GM23338 (cell line): ENCODE results near the gene MUC6. TPM values are rescaled to one million over a fixed set of nuclear protein-coding genes. Genes with fewer than 3 reads are reported as not detected.

ENCODE experiments used
- ATAC-seq: fragments of 200-7000 bp; cut with Tn5 transposase; 3 replicates; pipeline ENCODE4 v1.9.1; 2020
- DNase-seq: peaks from one replicate; pipeline ENCODE4 v3.0.0-alpha.2; 2015; ENCODE audit warnings: low spot score
- H2AFZ ChIP-seq: fragments of 200-600 bp; sonication (generic); 2 replicates; pipeline ENCODE4 v1.8.0; 2016; ENCODE audit warnings: antibody characterized with exemption, mild to moderate bottlenecking, moderate library complexity
- H3F3A ChIP-seq: fragments of 200-600 bp; sonication (generic); replicated peaks from 2 replicates; pipeline ENCODE4 v1.8.0; 2017; ENCODE audit warnings: antibody characterized with exemption, mixed run types, low read depth
- H3K27ac ChIP-seq: fragments of 200-600 bp; sonication (generic); 2 replicates; pipeline ENCODE4 v1.6.1; 2016; ENCODE audit warnings: low read depth
- H3K27me3 ChIP-seq: fragments of 200-600 bp; sonication (generic); 2 replicates; pipeline ENCODE4 v1.8.0; 2016; ENCODE audit warnings: mild to moderate bottlenecking, mixed run types, moderate library complexity; ENCODE audit not compliant: insufficient read depth
- H3K36me3 ChIP-seq: fragments of 200-600 bp; sonication (generic); 2 replicates; pipeline ENCODE4 v1.8.0; 2016; ENCODE audit warnings: mild to moderate bottlenecking; ENCODE audit not compliant: insufficient read depth
- H3K4me1 ChIP-seq: fragments of 200-600 bp; sonication (generic); 2 replicates; pipeline ENCODE4 v1.8.0; 2016; ENCODE audit warnings: mild to moderate bottlenecking, moderate library complexity; ENCODE audit not compliant: insufficient read depth
- H3K4me2 ChIP-seq: fragments of 200-600 bp; sonication (generic); 2 replicates; pipeline ENCODE4 v1.7.1; 2017; ENCODE audit warnings: mixed run types
- H3K4me3 ChIP-seq: fragments of 200-600 bp; sonication (generic); 2 replicates; pipeline ENCODE4 v1.6.1; 2016; ENCODE audit warnings: mixed run types
- H3K79me2 ChIP-seq: fragments of 200-600 bp; sonication (generic); replicated peaks from 2 replicates; pipeline ENCODE4 v1.8.0; 2017; ENCODE audit warnings: mild to moderate bottlenecking; ENCODE audit not compliant: insufficient read depth
- H3K9me2 ChIP-seq: fragments of 200-600 bp; sonication (generic); 2 replicates; pipeline ENCODE4 v1.8.0; 2017; ENCODE audit not compliant: insufficient read depth
- H4K20me1 ChIP-seq: fragments of 200-600 bp; sonication (generic); replicated peaks from 2 replicates; pipeline ENCODE4 v1.8.0; 2017; ENCODE audit warnings: mild to moderate bottlenecking; ENCODE audit not compliant: insufficient read depth
- H3K27ac Mint-ChIP-seq: 2 replicates; pipeline ENCODE4 v1.8.0; 2020; ENCODE audit warnings: inconsistent platforms, mild to moderate bottlenecking, moderate library complexity, mixed read lengths
- H3K27me3 Mint-ChIP-seq: 3 replicates; pipeline ENCODE4 v1.8.0; 2022; ENCODE audit warnings: low read depth, mild to moderate bottlenecking, moderate library complexity, mixed read lengths, inconsistent platforms; ENCODE audit not compliant: insufficient read depth, poor library complexity
- H3K36me3 Mint-ChIP-seq: 3 replicates; pipeline ENCODE4 v1.8.0; 2021; ENCODE audit warnings: low read depth, mild to moderate bottlenecking, inconsistent platforms, moderate library complexity, mixed read lengths
- H3K4me1 Mint-ChIP-seq: 3 replicates; pipeline ENCODE4 v1.8.0; 2020; ENCODE audit warnings: mild to moderate bottlenecking, inconsistent platforms, mixed read lengths
- H3K4me3 Mint-ChIP-seq: 3 replicates; pipeline ENCODE4 v1.8.0; 2021; ENCODE audit warnings: moderate library complexity, mild to moderate bottlenecking, inconsistent platforms, mixed read lengths
- H3K9me3 Mint-ChIP-seq: 3 replicates; pipeline ENCODE4 v1.8.0; 2020; ENCODE audit warnings: moderate library complexity, mild to moderate bottlenecking, inconsistent platforms, mixed read lengths
- CREB1 ChIP-seq: fragments of 250-450 bp; sonication (Bioruptor Pico); IDR thresholded peaks from 2 replicates; pipeline ENCODE4 v1.5.0; 2020; ENCODE audit warnings: low read depth, mild to moderate bottlenecking, moderate library complexity
- EZH2 ChIP-seq: fragments of 200-600 bp; sonication (generic); IDR thresholded peaks from one replicate; pipeline ENCODE4 v1.8.0; 2017; ENCODE audit warnings: antibody characterized with exemption, mild to moderate bottlenecking, low read depth; ENCODE audit not compliant: unreplicated experiment
- EZH2phosphoT487 ChIP-seq: fragments of 200-600 bp; sonication (generic); IDR thresholded peaks from one replicate; pipeline ENCODE4 v1.8.1; 2018; ENCODE audit warnings: antibody characterized with exemption; ENCODE audit not compliant: unreplicated experiment
- JUNB ChIP-seq: IDR thresholded peaks from one replicate; pipeline ENCODE4 v1.6.1; 2016; ENCODE audit warnings: antibody characterized with exemption; ENCODE audit not compliant: unreplicated experiment
- NANOG ChIP-seq: IDR thresholded peaks from 2 replicates; pipeline ENCODE4 v1.6.1; 2016; ENCODE audit warnings: antibody characterized with exemption, borderline replicate concordance
- ZNF114 ChIP-seq: fragments of 250-450 bp; sonication (Bioruptor Pico); IDR thresholded peaks from 2 replicates; pipeline ENCODE4 v1.5.0; 2020; ENCODE audit warnings: mild to moderate bottlenecking, moderate library complexity
- ZNF331 ChIP-seq: fragments of 250-450 bp; sonication (Bioruptor Pico); IDR thresholded peaks from 2 replicates; pipeline ENCODE4 v1.5.0; 2020; ENCODE audit warnings: low read depth, mild to moderate bottlenecking, moderate library complexity
- polyA plus RNA-seq: library from polyadenylated mRNA; unstranded; fragments of >200 nt; fragmentation: Nextera tagmentation; extraction: Ambion mirVana; gene quantifications from 2 replicates; pipeline ENCODE4 v1.2.1, GENCODE V29; 2016
- total RNA-seq: library from RNA; depleted of rRNA; stranded (reverse); fragments of >200 nt; shearing (Covaris generic); gene quantifications from 2 replicates; pipeline ENCODE4 v1.2.3, GENCODE V29; 2014
- TF ChIP-seq, protein P1 (sequence below): IDR thresholded peaks from 2 replicates; pipeline ENCODE4 v1.6.1; 2016; ENCODE audit warnings: antibody characterized with exemption
- TF ChIP-seq, protein P2 (sequence below): IDR thresholded peaks from one replicate; pipeline ENCODE4 v1.6.1; 2018; ENCODE audit warnings: antibody characterized with exemption; ENCODE audit not compliant: unreplicated experiment
- TF ChIP-seq, protein P3 (sequence below): fragments of 250-450 bp; sonication (Bioruptor Pico); IDR thresholded peaks from 2 replicates; pipeline ENCODE4 v1.5.0; 2020; ENCODE audit warnings: mild to moderate bottlenecking, moderate library complexity

Gene MUC6
- total and polyA plus RNA-seq, 2 experiments from 2014 or later = not detected

DNA sequence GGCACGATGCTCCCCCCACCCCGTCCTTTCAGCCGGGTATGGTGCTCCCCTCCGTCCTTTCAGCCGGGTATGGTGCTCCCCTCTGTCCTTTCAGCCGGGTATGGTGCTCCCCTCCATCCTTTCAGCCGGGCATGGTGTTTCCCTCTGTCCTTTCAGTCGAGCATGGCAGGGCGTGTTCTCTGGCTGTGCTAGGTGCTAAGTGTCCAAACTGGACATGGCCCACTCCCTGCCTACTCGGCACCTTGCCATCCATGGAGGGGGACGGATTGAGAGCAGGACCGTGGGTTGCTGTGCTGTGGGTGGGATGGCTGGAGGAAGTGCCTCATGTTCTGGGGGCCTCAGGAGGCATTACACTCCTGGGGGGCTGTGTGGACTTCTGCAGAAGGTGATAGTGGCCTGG is 45.5 kb downstream of the MUC6 start:
- no peak overlapping the region; the same call in 1 of the 2 replicates for H3K27ac Mint-ChIP-seq
- H3K27ac ChIP-seq = no peak overlapping the region

DNA sequence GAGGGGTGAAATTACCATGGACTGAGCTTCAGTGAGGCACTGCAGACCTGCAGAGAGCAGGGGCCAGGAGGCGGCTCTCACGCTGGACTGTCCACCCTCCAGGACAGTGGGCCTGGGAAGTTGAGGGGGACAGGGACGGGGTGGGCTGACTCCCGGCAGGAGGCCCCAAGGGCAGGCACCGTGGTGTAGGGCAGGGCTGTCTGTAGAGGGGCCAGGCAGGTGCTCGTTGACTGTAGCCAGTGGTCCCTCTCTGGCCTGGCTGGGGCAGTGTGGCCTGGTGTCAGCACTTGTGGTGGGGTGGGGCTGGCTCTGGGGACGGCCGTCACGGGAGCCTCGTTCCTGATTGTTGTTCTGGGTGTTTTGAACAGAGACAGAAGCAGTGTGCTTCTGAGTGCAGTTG is 46.4 kb downstream of the MUC6 start:
- Mint-ChIP-seq H3K27me3 (peaks cover 10% of the 10 kb centered on the region), H3K27ac (no peak overlapping the region), H3K9me3 (peaks cover 2% of the 10 kb centered on the region; the same call in 2 of the 3 replicates), H3K36me3 (peaks cover 50% of the 10 kb centered on the region), H3K4me3 (no peak overlapping the region), H3K4me1 (no peaks in the 10 kb centered on the region; the same call in 2 of the 3 replicates)
- no peaks in the 10 kb centered on the region for H3K27me3 ChIP-seq
- TF ChIP-seq JUNB = no peak
- TF ChIP-seq, protein P1, sequence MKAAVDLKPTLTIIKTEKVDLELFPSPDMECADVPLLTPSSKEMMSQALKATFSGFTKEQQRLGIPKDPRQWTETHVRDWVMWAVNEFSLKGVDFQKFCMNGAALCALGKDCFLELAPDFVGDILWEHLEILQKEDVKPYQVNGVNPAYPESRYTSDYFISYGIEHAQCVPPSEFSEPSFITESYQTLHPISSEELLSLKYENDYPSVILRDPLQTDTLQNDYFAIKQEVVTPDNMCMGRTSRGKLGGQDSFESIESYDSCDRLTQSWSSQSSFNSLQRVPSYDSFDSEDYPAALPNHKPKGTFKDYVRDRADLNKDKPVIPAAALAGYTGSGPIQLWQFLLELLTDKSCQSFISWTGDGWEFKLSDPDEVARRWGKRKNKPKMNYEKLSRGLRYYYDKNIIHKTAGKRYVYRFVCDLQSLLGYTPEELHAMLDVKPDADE = no peak
- TF ChIP-seq ZNF331 (CRISPR knock-in tag) = no peak
- TF ChIP-seq EZH2phosphoT487 = no peak
- TF ChIP-seq, protein P2, sequence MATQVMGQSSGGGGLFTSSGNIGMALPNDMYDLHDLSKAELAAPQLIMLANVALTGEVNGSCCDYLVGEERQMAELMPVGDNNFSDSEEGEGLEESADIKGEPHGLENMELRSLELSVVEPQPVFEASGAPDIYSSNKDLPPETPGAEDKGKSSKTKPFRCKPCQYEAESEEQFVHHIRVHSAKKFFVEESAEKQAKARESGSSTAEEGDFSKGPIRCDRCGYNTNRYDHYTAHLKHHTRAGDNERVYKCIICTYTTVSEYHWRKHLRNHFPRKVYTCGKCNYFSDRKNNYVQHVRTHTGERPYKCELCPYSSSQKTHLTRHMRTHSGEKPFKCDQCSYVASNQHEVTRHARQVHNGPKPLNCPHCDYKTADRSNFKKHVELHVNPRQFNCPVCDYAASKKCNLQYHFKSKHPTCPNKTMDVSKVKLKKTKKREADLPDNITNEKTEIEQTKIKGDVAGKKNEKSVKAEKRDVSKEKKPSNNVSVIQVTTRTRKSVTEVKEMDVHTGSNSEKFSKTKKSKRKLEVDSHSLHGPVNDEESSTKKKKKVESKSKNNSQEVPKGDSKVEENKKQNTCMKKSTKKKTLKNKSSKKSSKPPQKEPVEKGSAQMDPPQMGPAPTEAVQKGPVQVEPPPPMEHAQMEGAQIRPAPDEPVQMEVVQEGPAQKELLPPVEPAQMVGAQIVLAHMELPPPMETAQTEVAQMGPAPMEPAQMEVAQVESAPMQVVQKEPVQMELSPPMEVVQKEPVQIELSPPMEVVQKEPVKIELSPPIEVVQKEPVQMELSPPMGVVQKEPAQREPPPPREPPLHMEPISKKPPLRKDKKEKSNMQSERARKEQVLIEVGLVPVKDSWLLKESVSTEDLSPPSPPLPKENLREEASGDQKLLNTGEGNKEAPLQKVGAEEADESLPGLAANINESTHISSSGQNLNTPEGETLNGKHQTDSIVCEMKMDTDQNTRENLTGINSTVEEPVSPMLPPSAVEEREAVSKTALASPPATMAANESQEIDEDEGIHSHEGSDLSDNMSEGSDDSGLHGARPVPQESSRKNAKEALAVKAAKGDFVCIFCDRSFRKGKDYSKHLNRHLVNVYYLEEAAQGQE = no peak
- TF ChIP-seq, protein P3, sequence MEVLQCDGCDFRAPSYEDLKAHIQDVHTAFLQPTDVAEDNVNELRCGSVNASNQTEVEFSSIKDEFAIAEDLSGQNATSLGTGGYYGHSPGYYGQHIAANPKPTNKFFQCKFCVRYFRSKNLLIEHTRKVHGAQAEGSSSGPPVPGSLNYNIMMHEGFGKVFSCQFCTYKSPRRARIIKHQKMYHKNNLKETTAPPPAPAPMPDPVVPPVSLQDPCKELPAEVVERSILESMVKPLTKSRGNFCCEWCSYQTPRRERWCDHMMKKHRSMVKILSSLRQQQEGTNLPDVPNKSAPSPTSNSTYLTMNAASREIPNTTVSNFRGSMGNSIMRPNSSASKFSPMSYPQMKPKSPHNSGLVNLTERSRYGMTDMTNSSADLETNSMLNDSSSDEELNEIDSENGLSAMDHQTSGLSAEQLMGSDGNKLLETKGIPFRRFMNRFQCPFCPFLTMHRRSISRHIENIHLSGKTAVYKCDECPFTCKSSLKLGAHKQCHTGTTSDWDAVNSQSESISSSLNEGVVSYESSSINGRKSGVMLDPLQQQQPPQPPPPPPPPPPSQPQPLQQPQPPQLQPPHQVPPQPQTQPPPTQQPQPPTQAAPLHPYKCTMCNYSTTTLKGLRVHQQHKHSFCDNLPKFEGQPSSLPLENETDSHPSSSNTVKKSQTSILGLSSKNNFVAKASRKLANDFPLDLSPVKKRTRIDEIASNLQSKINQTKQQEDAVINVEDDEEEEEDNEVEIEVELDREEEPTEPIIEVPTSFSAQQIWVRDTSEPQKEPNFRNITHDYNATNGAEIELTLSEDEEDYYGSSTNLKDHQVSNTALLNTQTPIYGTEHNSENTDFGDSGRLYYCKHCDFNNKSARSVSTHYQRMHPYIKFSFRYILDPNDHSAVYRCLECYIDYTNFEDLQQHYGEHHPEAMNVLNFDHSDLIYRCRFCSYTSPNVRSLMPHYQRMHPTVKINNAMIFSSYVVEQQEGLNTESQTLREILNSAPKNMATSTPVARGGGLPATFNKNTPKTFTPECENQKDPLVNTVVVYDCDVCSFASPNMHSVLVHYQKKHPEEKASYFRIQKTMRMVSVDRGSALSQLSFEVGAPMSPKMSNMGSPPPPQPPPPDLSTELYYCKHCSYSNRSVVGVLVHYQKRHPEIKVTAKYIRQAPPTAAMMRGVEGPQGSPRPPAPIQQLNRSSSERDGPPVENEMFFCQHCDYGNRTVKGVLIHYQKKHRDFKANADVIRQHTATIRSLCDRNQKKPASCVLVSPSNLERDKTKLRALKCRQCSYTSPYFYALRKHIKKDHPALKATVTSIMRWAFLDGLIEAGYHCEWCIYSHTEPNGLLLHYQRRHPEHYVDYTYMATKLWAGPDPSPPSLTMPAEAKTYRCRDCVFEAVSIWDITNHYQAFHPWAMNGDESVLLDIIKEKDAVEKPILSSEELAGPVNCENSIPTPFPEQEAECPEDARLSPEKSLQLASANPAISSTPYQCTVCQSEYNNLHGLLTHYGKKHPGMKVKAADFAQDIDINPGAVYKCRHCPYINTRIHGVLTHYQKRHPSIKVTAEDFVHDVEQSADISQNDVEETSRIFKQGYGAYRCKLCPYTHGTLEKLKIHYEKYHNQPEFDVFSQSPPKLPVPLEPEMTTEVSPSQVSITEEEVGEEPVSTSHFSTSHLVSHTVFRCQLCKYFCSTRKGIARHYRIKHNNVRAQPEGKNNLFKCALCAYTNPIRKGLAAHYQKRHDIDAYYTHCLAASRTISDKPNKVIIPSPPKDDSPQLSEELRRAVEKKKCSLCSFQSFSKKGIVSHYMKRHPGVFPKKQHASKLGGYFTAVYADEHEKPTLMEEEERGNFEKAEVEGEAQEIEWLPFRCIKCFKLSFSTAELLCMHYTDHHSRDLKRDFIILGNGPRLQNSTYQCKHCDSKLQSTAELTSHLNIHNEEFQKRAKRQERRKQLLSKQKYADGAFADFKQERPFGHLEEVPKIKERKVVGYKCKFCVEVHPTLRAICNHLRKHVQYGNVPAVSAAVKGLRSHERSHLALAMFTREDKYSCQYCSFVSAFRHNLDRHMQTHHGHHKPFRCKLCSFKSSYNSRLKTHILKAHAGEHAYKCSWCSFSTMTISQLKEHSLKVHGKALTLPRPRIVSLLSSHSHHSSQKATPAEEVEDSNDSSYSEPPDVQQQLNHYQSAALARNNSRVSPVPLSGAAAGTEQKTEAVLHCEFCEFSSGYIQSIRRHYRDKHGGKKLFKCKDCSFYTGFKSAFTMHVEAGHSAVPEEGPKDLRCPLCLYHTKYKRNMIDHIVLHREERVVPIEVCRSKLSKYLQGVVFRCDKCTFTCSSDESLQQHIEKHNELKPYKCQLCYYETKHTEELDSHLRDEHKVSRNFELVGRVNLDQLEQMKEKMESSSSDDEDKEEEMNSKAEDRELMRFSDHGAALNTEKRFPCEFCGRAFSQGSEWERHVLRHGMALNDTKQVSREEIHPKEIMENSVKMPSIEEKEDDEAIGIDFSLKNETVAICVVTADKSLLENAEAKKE (CRISPR knock-in tag) = no peak
- TF ChIP-seq NANOG = no peak
- TF ChIP-seq ZNF114 (CRISPR knock-in tag) = no peak
- TF ChIP-seq EZH2 = no peak
- no peak for TF ChIP-seq CREB1 (CRISPR knock-in tag)
- no peaks in the 10 kb centered on the region for H3K9me2 ChIP-seq
- no peak for ATAC-seq
- no peaks in the 10 kb centered on the region for H4K20me1 ChIP-seq
- H3F3A ChIP-seq = no peaks in the 10 kb centered on the region
- no peaks in the 10 kb centered on the region for H3K79me2 ChIP-seq
- no peak for DNase-seq
- no peak overlapping the region for H3K27ac ChIP-seq
- peaks cover 3% of the 10 kb centered on the region; the same call in 1 of the 2 replicates for H3K36me3 ChIP-seq
- no peaks in the 10 kb centered on the region for H3K4me1 ChIP-seq
- no peak overlapping the region for H2AFZ ChIP-seq
- H3K4me2 ChIP-seq = no peak overlapping the region
- no peak overlapping the region for H3K4me3 ChIP-seq

More for the DNA sequence above, 45.5 kb downstream of the MUC6 start:
- Histone ChIP-seq H3K27me3 (no peaks in the 10 kb centered on the region), H3K9me2 (no peaks in the 10 kb centered on the region), H3F3A (no peaks in the 10 kb centered on the region), H3K4me2 (no peak overlapping the region), H4K20me1 (no peaks in the 10 kb centered on the region), H2AFZ (no peak overlapping the region), H3K4me1 (no peaks in the 10 kb centered on the region), H3K79me2 (no peaks in the 10 kb centered on the region), H3K36me3 (peaks cover 3% of the 10 kb centered on the region; the same call in 1 of the 2 replicates), H3K4me3 (no peak overlapping the region)
- Mint-ChIP-seq H3K4me1 (peaks cover 2% of the 10 kb centered on the region; the same call in 1 of the 3 replicates), H3K9me3 (peaks cover 3% of the 10 kb centered on the region; the same call in 2 of the 3 replicates), H3K27me3 (peaks cover 15% of the 10 kb centered on the region), H3K4me3 (no peak overlapping the region), H3K36me3 (peaks cover 49% of the 10 kb centered on the region)
- DNase-seq (no peak), ATAC-seq (no peak)
- TF ChIP-seq ZNF331 (CRISPR knock-in tag) = no peak
- no peak for TF ChIP-seq EZH2phosphoT487
- no peak for TF ChIP-seq JUNB
- TF ChIP-seq ZNF114 (CRISPR knock-in tag) = no peak
- TF ChIP-seq CREB1 (CRISPR knock-in tag) = no peak
